Medulla oblongata (tissue), 1 donor: ENCODE data around the gene EPHA4.
A peak's percentile ranks its signal among the peaks of the same experiment; 100 is the strongest.

Source experiments
- DNase-seq: peaks from one replicate; pipeline ENCODE4 v3.0.0-alpha.2; 2015; ENCODE audit errors: extremely low spot score

EPHA4 gene

GRCh38 chr2:221439761-221440479, 132.2 kb downstream of the EPHA4 start:
- DNase-seq = no peak

DNA sequence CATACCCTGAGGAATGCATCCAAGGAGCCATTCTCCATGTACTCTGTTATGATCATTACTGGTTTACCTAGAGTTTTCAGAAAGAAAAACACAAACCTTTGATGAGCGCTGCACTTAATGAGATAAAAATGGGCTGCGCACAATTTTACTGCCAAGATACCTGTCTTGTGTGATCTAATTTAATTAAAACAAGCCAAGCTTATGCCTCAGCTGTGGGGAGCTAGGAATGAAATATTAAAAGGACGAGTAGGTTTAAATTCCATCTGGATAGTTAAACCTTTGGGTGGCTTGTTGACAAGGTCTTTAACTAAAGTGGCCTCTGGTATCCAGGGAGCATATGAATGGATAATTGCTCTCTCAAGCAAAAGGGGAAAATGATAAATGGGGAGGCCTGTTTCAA, 135.0 kb downstream of the EPHA4 start:
- no peak for DNase-seq

DNA sequence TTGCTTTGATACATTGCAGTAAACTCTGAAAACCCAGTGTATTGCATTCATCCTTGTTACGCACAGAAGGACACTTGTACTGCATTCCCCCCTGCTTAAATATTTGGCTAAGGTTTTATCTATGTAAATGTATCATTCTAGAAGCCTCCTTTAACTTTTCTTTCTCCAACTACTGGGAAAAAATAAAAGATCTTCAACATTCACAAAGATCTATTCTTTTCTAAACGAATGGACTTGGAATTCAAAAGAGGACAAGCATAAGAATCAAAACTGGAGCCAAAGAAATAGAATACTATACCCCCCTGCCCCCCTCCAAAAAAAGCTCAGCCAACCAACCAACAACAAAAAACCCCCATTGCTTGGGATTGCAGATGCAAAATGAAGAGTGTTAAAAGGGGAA, 136.9 kb downstream of the EPHA4 start:
- no peak for DNase-seq

DNA sequence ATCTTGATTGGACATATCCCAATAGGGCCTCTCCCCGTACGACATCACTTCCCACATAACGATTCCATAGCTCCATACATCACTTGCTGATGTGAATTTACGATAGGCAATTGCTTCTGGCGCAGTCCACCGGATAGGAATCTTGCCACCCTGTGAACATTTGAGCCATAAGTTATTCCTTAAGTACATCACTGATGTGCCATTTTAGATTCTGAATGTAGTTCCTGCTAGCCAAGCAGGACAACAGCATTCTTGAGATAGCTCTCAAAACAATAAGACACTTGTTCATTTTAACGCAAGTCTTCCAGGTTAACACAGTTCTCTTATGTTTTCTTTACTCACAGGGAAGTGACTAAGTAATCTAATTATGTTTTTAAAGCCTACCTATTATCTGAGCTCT, 138.0 kb downstream of the EPHA4 start:
- DNase-seq = no peak

- DNase-seq = no peak
These were observed 140.6 kb downstream of the EPHA4 start for GRCh38 chr2:221431477-221431876.

- DNase-seq = peak; percentile 21
These were observed 142.2 kb downstream of the EPHA4 start for GRCh38 chr2:221429741-221430491.

DNA sequence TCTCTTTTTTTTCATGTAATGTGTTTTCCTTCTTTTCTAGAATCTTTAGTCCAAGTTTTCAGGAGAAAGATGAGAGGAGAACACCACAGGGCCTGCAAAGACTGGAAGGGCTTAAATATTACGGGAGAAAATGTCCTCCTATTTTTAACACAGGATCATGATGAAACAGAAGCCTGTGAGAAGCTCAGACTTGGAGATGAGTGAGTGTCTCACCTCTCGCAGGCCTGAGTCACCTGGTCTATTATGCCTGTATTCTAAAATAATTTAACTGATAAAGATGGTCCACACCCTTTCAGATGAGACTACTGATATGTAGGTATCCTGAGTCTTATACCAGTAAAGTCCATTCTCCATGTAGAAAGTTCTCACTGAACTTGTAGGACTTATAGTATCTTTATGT, 143.2 kb downstream of the EPHA4 start:
- no peak for DNase-seq

DNA sequence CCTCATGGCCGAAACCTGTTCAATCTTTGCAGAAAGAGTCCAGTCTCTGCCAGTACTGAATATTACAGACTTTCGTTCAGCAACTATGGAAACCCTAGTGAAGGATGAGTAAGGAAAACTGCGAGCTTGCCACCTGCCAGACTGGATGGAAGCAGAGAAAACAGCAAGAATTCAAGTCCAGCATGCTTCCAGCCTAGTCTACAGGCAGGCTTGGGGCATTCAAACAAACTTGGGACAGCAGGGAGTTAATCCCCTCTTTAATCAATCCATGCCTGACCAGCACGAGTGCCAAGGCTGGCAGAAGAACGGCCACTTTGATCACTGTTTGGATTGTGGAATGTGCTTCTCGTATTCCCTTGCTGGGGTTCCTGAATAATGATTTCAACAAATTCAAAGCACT, 145.2 kb downstream of the EPHA4 start:
- DNase-seq = peak; percentile 67

GRCh38 chr2:221425891-221426290, 146.2 kb downstream of the EPHA4 start:
- no peak for DNase-seq

DNA sequence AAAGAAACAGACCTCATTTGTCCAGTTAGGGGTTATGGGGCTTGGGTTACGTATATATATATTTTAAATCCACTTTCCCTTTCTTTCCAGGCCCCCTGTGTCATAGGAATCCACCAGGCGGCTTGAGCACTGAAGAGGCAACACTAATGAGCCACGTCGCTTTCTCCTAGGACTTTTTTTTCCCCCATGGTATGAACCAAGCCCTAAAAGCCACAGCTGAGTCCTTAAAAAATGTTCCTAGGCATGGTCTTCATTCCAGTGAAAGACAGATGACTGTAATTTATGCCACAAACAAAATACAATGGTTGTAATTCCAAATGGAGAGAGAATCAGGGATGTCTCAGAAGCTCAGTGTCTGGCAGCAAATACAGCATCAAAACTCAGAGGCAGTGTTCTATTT, 146.8 kb downstream of the EPHA4 start:
- DNase-seq = no peak

GRCh38 chr2:221423210-221423804, 148.8 kb downstream of the EPHA4 start:
- no peak for DNase-seq

- DNase-seq = no peak
These were observed 149.4 kb downstream of the EPHA4 start for GRCh38 chr2:221422516-221423209.

DNA sequence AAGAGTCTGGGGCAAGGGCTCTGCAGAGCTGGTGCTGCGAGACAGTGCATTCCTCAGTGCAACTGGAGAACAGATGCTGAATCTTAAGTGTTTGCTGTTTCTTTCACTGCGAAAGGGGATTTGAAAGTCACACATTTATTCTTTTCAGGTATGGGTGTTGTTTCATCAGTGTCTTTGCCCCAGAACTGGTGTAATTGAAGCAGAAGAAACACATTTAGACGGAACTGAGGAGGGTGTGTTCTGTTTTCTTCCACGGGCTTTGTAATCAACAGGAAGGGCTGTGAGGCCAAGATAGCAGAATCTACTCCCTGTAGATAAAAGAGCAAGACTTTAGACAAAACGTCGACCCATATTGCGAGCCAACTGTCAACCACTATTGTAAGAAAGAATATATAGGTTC, 151.9 kb downstream of the EPHA4 start:
- DNase-seq = no peak

- no peak for DNase-seq
These were observed 156.3 kb downstream of the EPHA4 start for GRCh38 chr2:221415789-221416188.

- DNase-seq = no peak
These were observed 159.1 kb downstream of the EPHA4 start for GRCh38 chr2:221412978-221413377.

GRCh38 chr2:221410487-221410886, 161.6 kb downstream of the EPHA4 start:
- no peak for DNase-seq

DNA sequence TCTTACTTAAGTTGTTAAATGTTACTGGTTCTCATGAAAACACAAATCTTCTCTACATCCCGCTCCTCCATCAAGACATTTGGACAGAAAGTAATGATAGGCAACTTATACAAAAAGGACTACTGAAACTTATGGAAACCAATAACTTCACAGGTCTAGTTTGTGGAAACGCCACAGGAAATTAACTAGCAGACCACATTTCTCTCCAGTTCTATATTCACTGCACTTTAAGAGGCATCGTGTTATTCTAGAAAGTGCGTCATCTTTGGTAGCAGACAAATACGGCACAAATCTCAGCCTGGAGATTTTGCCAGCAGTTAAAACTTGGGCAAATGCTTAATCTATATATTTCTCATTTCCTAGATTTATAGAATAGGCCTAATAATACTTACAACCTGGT, 164.3 kb downstream of the EPHA4 start:
- no peak for DNase-seq

- no peak for DNase-seq
These were observed 166.6 kb downstream of the EPHA4 start for GRCh38 chr2:221405521-221405920.

- no peak for DNase-seq
These were observed 170.0 kb downstream of the EPHA4 start for GRCh38 chr2:221402072-221402471.

DNA sequence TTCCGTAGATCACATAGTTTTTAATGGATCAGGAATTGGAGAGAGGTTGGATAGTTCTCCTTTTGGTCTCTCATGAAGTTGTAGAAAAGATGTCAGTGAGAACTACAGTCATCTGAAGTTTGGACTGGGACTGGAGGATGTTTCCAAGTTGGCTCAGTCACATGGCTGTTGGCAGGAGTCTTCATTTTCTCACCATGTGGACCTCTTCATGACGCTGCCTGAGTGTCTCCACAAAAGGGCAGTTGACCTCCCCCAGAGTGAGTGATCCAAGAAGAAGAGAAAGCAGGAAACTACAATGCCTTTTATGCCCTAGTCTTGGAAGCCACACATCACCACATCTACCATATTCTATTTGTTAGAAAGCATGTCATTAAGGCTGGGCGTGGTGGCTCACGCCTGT, 171.7 kb downstream of the EPHA4 start:
- no peak for DNase-seq

GRCh38 chr2:221399183-221399582, 172.9 kb downstream of the EPHA4 start:
- DNase-seq = no peak

- DNase-seq = no peak
These were observed 174.9 kb downstream of the EPHA4 start for GRCh38 chr2:221397187-221397586.
